ENCODE data around the gene PNPLA5.

DNA sequence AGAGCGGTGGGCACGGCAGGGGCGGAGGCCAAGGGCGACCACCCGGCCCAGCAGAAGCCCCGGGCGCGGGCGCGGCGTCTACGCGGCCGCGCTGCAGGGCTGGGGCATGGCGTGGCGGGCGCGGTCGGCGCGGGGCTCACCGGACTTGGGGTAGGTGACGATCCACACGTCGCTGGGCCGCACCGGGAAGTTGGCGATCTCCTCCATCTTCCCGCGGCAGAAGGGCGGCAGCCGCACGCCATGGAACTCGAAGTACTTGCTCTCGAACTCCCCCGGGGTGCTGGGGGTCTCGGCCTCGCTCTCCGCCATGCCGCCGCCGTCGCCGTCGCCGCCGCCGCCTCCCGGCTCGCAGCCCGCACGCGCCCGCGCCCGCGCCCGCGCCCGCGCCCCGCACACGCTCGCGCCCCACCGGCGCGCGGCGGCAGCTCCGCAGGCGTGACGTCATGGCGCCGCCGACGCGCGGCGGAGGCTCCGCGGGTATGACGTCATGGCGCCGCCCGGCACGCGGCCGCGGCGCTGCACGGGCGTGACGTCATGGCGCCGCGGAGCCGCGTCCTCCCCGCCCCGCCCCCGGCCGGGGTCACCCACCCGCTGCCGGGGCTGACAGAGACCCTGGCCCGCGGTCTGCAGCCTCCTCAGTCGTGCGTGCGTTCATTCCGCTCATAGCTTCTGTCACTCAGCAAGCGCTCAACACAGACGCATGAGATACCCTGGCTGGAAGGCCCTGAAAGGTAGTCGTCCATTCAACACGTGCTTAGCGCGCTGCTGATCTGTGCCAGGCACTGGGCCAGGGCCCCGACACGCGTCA lies 29.5 kb downstream of the PNPLA5 start, which contains the start of gene SULT4A1:
- no peak for TF ChIP-seq EZH2phosphoT487 (conservative IDR thresholded peaks at IDR 0.05; ENCODE audit: low read length)
- TF ChIP-seq, protein P1, sequence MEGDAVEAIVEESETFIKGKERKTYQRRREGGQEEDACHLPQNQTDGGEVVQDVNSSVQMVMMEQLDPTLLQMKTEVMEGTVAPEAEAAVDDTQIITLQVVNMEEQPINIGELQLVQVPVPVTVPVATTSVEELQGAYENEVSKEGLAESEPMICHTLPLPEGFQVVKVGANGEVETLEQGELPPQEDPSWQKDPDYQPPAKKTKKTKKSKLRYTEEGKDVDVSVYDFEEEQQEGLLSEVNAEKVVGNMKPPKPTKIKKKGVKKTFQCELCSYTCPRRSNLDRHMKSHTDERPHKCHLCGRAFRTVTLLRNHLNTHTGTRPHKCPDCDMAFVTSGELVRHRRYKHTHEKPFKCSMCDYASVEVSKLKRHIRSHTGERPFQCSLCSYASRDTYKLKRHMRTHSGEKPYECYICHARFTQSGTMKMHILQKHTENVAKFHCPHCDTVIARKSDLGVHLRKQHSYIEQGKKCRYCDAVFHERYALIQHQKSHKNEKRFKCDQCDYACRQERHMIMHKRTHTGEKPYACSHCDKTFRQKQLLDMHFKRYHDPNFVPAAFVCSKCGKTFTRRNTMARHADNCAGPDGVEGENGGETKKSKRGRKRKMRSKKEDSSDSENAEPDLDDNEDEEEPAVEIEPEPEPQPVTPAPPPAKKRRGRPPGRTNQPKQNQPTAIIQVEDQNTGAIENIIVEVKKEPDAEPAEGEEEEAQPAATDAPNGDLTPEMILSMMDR (IDR thresholded peaks at IDR 0.05; ENCODE audit: insufficient read depth, low read length, poor library complexity, severe bottlenecking), result no peak
